Aorta (tissue), 5 donors: ENCODE results near the gene SLC9B2. TPM values are rescaled to one million over a fixed set of nuclear protein-coding genes. Genes with fewer than 3 reads are reported as not detected.

Experiments used
- ATAC-seq: fragments of 200-7000 bp; cut with Tn5 transposase; one replicate; pipeline ENCODE4 v1.9.1; 2022; ENCODE audit warnings: moderate library complexity; ENCODE audit not compliant: low FRiP score
- DNase-seq, 2 donors: peaks; one replicate each; pipeline ENCODE4 v3.0.0-alpha.2; 2020
- H3K27ac ChIP-seq, 2 donors: one replicate each; pipeline ENCODE4 v1.5.1; 2013; ENCODE audit warnings: low read length in 2 of 2, mild to moderate bottlenecking in 2 of 2, moderate library complexity in 2 of 2, control low read depth in 1 of 2, inconsistent platforms in 1 of 2, low read depth in 1 of 2
- H3K27me3 ChIP-seq, 2 donors: one replicate each; pipeline ENCODE4 v1.6.1; 2013; ENCODE audit warnings: control low read depth in 1 of 2, low read length in 1 of 2, mild to moderate bottlenecking in 1 of 2, moderate library complexity in 1 of 2; ENCODE audit not compliant: insufficient read depth in 2 of 2, control insufficient read depth in 1 of 2
- H3K36me3 ChIP-seq, 2 donors: one replicate each; pipeline ENCODE4 v1.6.1; 2013; ENCODE audit warnings: control low read depth in 1 of 2, low read length in 1 of 2, mild to moderate bottlenecking in 1 of 2; ENCODE audit not compliant: insufficient read depth in 2 of 2, control insufficient read depth in 1 of 2
- H3K4me1 ChIP-seq, 2 donors: one replicate each; pipeline ENCODE4 v1.6.1; 2013; ENCODE audit warnings: low read length in 2 of 2, control low read depth in 1 of 2, mild to moderate bottlenecking in 1 of 2, moderate library complexity in 1 of 2; ENCODE audit not compliant: insufficient read depth in 2 of 2, control insufficient read depth in 1 of 2
- H3K4me3 ChIP-seq, 2 donors: one replicate each; pipeline ENCODE4 v1.5.1; 2013; ENCODE audit warnings: low read length in 2 of 2, control low read depth in 1 of 2, mild to moderate bottlenecking in 1 of 2
- H3K9me3 ChIP-seq: one replicate; pipeline ENCODE4 v1.6.1; 2013; ENCODE audit warnings: mild to moderate bottlenecking, low read length; ENCODE audit not compliant: control insufficient read depth
- WGBS, 2 donors: extraction: QIAGEN DNeasy Blood & Tissue Kit; methylation state at CpG; one replicate each; pipeline ENCODE4 v1.1.7; 2013; 5-methylcytosine and 5-hydroxymethylcytosine counted together
- intact Hi-C, 2 donors: fragments of 100-400 bp; cut with DNase I; formaldehyde crosslinking; loops; one replicate each; pipeline versions ENCODE4 v1.14.2 to v1.15.0; 2022
- long read RNA-seq, 2 donors: library from polyadenylated mRNA; unstranded; transcript quantifications; one replicate each; pipeline ENCODE4 v2.0.0, GENCODE V29; 2020 to 2021
- polyA plus RNA-seq, 2 donors: library from polyadenylated mRNA; stranded (reverse); fragments of 200-250 nt; gene quantifications; one replicate each; pipeline ENCODE4 v1.2.3, GENCODE V29; 2013
- total RNA-seq, 2 donors: library from RNA; stranded (reverse); fragmentation: NEBNext Ultra II Directional; extraction: Animal tissue kit (Norgen Biotek cat#: 25700); gene quantifications; one replicate each; pipeline ENCODE4 v1.2.1, GENCODE V29; 2021
- donor health status: healthy with polysubstance abuse.
- donor health status: Bipolar disorder and iron deficiency.
- donor health status: DM: no; HTN: no; CAD: no.
- donor health status: DM: no; HTN: no; CAD: no.
- donor health status: DM: yes; HTN: yes; CAD: no.

SLC9B2 gene
- total RNA-seq (10 to 100 TPM; 17.0 to 25.2 TPM), polyA plus RNA-seq (1 to 10 TPM; 6.1 to 7.9 TPM)
- long read RNA-seq, donor 1, partial matches to known transcripts: 2 of 22 reads
- long read RNA-seq, donor 1, other reads (novel, unspliced or antisense): 13 of 22 reads
- long read RNA-seq, donor 2, partial matches to known transcripts: 1 of 9 reads
- long read RNA-seq, donor 2, other reads (novel, unspliced or antisense): 5 of 9 reads

- peaks cover 0 to 11% of the 10 kb centered on the region in 2 donors for H3K4me1 ChIP-seq
- H3K4me3 ChIP-seq: peak within 1 kb of the TSS; percentile 44 to 73
- ATAC-seq (no peak), DNase-seq (no peak)
- H3K27me3 ChIP-seq: no peaks in the 10 kb centered on the region
- intact Hi-C loops: loop anchor here (5.0 kb wide), 1 partner anchor 60 kb away; the partner anchor contains the start of gene SLC9B1 (in 2 of the 2)
- H3K9me3 ChIP-seq: no peaks in the 10 kb centered on the region
- no peaks in the 10 kb centered on the region for H3K36me3 ChIP-seq
- WGBS, 2 donors: 20 to 23% methylated on average over 21 of the region's 21 CpGs
- peak within 1 kb of the TSS; percentile 1 to 38 for H3K27ac ChIP-seq
These were observed at the start of gene SLC9B2 for GRCh38 chr4:103076747-103077347. TSS of gene SLC9B2 (minus strand) at chr4:103076761. CDS start at chr4:103067550, 9,211 bp downstream.

DNA sequence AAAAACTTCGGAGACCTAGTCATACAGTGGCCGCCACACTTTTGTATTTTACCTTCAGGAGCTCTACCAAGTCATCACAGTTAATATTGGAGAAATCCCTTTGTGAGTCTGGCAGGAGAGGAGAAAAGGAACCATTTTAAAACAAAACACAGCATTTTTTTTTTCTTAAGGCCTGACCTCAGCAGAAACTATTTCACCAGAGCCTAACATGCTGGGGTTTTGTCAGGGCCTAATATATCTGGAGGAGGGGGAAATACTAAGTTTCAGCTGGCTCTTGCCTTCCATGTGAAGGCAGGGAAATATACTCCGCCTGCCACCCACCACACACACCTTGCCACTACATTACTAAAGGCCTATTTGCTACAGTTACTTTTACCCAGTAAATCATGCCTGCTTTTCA lies 49.6 kb upstream of the SLC9B2 start:
- no peaks in the 10 kb centered on the region for H3K9me3 ChIP-seq

GRCh38 chr4:103123114-103123513 lies 46.6 kb upstream of the SLC9B2 start:
- H3K9me3 ChIP-seq: no peaks in the 10 kb centered on the region
- intact Hi-C loops: no loop called here
- H3K27ac ChIP-seq: no peak overlapping the region
- H3K27me3 ChIP-seq: no peaks in the 10 kb centered on the region
- 77 to 95% methylated on average over 3 of the region's 3 CpGs for WGBS, 2 donors
- DNase-seq: no peak
- H3K4me3 ChIP-seq: no peak overlapping the region
- H3K36me3 ChIP-seq: no peaks in the 10 kb centered on the region
- no peak for ATAC-seq
- H3K4me1 ChIP-seq: no peaks in the 10 kb centered on the region

More for the DNA sequence above, 49.6 kb upstream of the SLC9B2 start:
- Histone ChIP-seq H3K4me1 (no peaks in the 10 kb centered on the region), H3K4me3 (no peak overlapping the region), H3K36me3 (no peaks in the 10 kb centered on the region), H3K27me3 (no peaks in the 10 kb centered on the region), H3K27ac (no peak overlapping the region)
- ATAC-seq (no peak), DNase-seq (no peak)
- 94 to 96% methylated on average over 3 of the region's 3 CpGs for WGBS, 2 donors
- intact Hi-C loops: no loop called here

GRCh38 chr4:103118166-103118565 lies 41.6 kb upstream of the SLC9B2 start:
- no peaks in the 10 kb centered on the region for H3K36me3 ChIP-seq
- ATAC-seq: no peak
- H3K27ac ChIP-seq: no peak overlapping the region
- intact Hi-C loops: no loop called here
- H3K4me3 ChIP-seq: no peak overlapping the region
- H3K9me3 ChIP-seq: no peaks in the 10 kb centered on the region
- H3K27me3 ChIP-seq: no peaks in the 10 kb centered on the region
- WGBS, 2 donors: 48 to 66% methylated on average over 1 of the region's 1 CpG
- no peak for DNase-seq
- H3K4me1 ChIP-seq: no peaks in the 10 kb centered on the region

DNA sequence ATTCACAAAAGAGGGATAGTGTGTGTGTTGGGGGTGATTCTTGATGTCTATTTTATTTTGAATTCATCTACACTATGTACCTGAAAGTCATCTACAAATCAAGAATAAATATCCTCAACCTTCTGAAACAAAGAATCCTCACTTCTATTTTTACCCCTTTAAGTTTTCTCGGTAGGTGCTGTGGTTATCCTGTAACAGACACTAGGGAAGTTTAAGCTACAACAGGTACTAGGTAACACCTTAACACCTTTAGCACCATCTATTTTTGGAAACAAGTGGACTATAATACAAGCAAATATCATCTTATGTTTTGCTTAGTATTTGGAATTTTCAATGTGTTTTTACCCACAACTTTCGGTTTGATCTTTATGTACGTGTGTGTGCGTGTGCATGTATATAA lies 35.0 kb upstream of the SLC9B2 start:
- Histone ChIP-seq H3K27me3 (no peaks in the 10 kb centered on the region), H3K27ac (no peak overlapping the region), H3K4me1 (no peaks in the 10 kb centered on the region), H3K9me3 (no peaks in the 10 kb centered on the region), H3K4me3 (no peak overlapping the region), H3K36me3 (no peaks in the 10 kb centered on the region)
- DNase-seq (no peak), ATAC-seq (no peak)
- WGBS, 2 donors: 78 to 98% methylated on average over 4 of the region's 4 CpGs
- intact Hi-C loops: no loop called here

- Histone ChIP-seq H3K27ac (no peak overlapping the region), H3K36me3 (no peaks in the 10 kb centered on the region), H3K9me3 (no peaks in the 10 kb centered on the region), H3K4me3 (no peak overlapping the region), H3K27me3 (no peaks in the 10 kb centered on the region), H3K4me1 (no peaks in the 10 kb centered on the region)
- intact Hi-C loops: loop anchor here in 1 of 2 donors (10.0 kb wide), 1 partner anchor 664 kb away; no protein-coding TSS in a partner anchor
- WGBS, 2 donors: 91 to 95% methylated on average over 4 of the region's 4 CpGs
- DNase-seq (no peak), ATAC-seq (no peak)
These were observed 32.0 kb upstream of the SLC9B2 start for GRCh38 chr4:103108542-103108941.

DNA sequence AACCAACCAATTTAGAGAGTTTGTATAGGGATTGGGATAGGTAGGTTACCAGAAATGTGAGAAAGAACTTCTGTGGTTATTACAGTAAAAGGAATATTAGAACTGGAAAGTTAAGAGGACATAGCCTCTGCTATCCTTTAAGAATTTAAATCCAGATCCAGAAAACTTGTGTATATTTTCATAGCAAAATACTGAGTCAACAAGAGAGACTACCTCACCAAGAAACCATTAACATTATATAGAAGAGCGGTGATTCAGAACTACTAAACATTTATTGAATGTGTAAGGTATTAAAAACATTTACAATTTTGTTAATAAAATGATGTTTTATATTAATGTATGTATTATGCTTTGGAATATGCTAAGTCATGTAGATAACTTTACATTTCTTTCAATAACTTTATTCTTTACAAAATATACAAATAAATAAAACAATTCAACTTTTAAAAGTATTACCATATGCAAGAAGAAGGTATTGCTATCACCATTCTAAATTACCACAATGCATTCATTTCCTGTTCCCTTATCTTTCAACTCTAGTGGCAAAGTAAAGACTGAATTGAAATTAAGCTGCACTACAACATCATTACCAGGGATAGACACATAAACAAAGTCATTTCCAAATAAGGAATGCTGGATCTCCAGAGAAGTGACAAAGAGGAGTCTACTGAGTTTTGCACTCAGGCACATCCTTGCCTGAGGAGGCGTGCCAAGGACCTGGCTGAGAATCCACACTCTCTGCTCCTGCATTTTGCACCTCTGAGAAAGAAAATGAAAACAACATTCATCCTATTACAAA lies 29.2 kb upstream of the SLC9B2 start:
- intact Hi-C loops: loop anchor here in 1 of 2 donors (10.0 kb wide), 1 partner anchor 661 kb away; no protein-coding TSS in a partner anchor

DNA sequence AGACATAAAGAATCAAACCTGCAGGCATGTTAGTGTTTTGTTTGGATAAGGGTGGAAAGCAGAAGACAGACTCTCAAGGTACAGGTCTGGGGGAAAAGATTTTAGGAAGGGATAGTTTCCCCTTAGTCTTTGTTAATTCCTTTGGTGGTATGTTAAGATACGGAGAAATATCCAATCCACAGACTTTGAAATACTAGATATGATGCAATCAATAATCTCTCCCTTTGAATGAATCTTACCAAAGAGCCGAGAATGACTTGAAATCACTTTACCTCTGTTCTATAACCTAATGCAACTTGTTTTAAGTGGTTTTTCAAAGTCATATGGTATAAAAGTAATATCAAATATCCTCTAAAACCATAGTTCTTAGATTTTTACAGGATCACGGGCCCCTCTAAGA lies 28.3 kb upstream of the SLC9B2 start:
- H3K4me3 ChIP-seq: no peak overlapping the region
- no peaks in the 10 kb centered on the region for H3K4me1 ChIP-seq
- intact Hi-C loops: loop anchor here (5.0 to 10.0 kb wide), 2 partner anchors 483 to 660 kb away; no protein-coding TSS in a partner anchor
- no peaks in the 10 kb centered on the region for H3K36me3 ChIP-seq
- H3K27ac ChIP-seq: no peak overlapping the region
- no peak for DNase-seq
- 95% methylated on average over 3 of the region's 3 CpGs for WGBS, 2 donors
- no peak for ATAC-seq
- no peaks in the 10 kb centered on the region for H3K9me3 ChIP-seq
- H3K27me3 ChIP-seq: no peaks in the 10 kb centered on the region

More for the DNA sequence above, 29.2 kb upstream of the SLC9B2 start:
- Histone ChIP-seq H3K4me3 (no peak overlapping the region), H3K9me3 (no peaks in the 10 kb centered on the region), H3K27me3 (no peaks in the 10 kb centered on the region), H3K36me3 (no peaks in the 10 kb centered on the region), H3K27ac (no peak overlapping the region), H3K4me1 (no peaks in the 10 kb centered on the region)
- WGBS, 2 donors: 93 to 94% methylated on average over 2 of the region's 2 CpGs
- DNase-seq (no peak), ATAC-seq (no peak)
